ENCODE data around the gene TMC7. TPM values are rescaled to one million over a fixed set of nuclear protein-coding genes. Genes with fewer than 3 reads are reported as not detected.

Gene TMC7
- total and polyA plus RNA-seq, 2 of the 8 experiments (the other 6 are each of a cell fraction or from before 2014, with no cell fraction given) = 2.3 to 2.6 TPM

DNA sequence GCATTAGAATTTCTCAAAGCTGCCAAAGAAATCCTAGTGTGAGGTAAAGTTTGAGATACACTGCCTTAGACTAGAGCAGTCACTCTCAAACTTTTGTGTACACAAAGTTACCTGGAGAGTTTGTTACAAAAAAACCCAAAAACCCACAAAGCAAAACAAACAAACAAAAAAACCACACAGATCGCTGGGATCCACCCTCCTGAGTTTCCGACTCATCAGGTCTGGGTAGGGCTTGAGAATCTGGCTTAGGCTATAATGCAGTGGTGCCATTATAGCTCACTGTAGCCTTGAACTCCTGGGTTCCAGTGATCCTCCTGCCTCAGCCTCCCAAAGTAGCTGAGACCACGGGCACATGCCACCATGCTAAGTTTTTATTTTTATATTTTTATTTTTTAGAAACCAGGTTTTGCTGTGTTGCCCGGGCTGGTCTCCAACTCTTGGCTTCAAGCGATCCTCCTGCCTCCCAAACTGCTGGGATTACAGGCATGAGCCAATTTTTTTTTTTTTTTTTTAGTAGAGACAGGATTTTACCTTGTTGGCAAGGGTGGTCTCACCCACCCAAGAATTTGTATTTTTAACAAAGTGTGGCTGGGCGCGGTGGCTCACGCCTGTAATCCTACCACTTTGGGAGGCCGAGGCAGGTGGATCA is 35.2 kb upstream of the TMC7 start:
- H2BK5ac ChIP-seq (ENCODE audit: low read depth, low read length) = no peak overlapping the region
- no peaks in the 10 kb centered on the region for H3K27me3 ChIP-seq (replicated peaks in 1 of 4; ENCODE audit: control insufficient read depth in 3 of 4, extremely low read depth in 1 of 4, insufficient read depth in 3 of 4, low read length in 3 of 4)
- H2BK12ac ChIP-seq (ENCODE audit: low read depth, low read length) = no peak overlapping the region
- no peak overlapping the region for H3K4me2 ChIP-seq (ENCODE audit: insufficient read depth in 1 of 2, low read depth in 2 of 2, low read length in 2 of 2)
- H2AFZ ChIP-seq (ENCODE audit: low read length) = no peak overlapping the region
- H3K79me2 ChIP-seq (ENCODE audit: control insufficient read depth in 1 of 2, insufficient read depth in 2 of 2, low read length in 2 of 2) = no peaks in the 10 kb centered on the region
- ChIA-PET CTCF (ENCODE audit: partially characterized antibody) (no interaction called here), POLR2A (ENCODE audit: partially characterized antibody) (no interaction called here)
- no peak overlapping the region for H2BK120ac ChIP-seq (replicated peaks; ENCODE audit: low read depth, low read length)
- H3K23me2 ChIP-seq (ENCODE audit: low read depth, low read length) = no peaks in the 10 kb centered on the region
- H2BK20ac ChIP-seq (ENCODE audit: low read length) = no peak overlapping the region
- no peak overlapping the region for H3K56ac ChIP-seq (replicated peaks; ENCODE audit: insufficient read length, low read depth, low read length)
- no peaks in the 10 kb centered on the region for H4K20me1 ChIP-seq (replicated peaks in 1 of 2; ENCODE audit: control insufficient read depth in 1 of 2, insufficient read depth in 2 of 2, low read length in 2 of 2)
- TF ChIP-seq POLR2AphosphoS5 (IDR thresholded peaks at IDR 0.05; ENCODE audit: low read depth, low read length) = no peak
- TF ChIP-seq JUN (IDR thresholded peaks at IDR 0.05; ENCODE audit: low read depth, low read length) = no peak
- no peak for TF ChIP-seq KDM4A (IDR thresholded peaks at IDR 0.05; ENCODE audit: low read depth, low read length, severe bottlenecking)
- H3K27ac ChIP-seq (ENCODE audit: low read depth, low read length) = no peak overlapping the region
- no peak overlapping the region for H2AK5ac ChIP-seq (ENCODE audit: low read depth, low read length)
- no peak overlapping the region for H4K91ac ChIP-seq (replicated peaks; ENCODE audit: insufficient read length, low read length)
- no peak overlapping the region for H3K23ac ChIP-seq (ENCODE audit: insufficient read length)
- 90% methylated on average over 8 of the region's 9 CpGs; no CpG with 5 or more reads in 1 of the 2 experiments for WGBS, 2 experiments (ENCODE audit: extremely low coverage in 1 of 2, insufficient coverage in 1 of 2, insufficient read length in 1 of 2, insufficient replicate concordance in 2 of 2, low coverage in 1 of 2, low lambda C conversion rate in 2 of 2, missing lambda C conversion rate in 1 of 2)
- H3K4me1 ChIP-seq (replicated peaks in 1 of 4; ENCODE audit: control insufficient read depth in 3 of 4, insufficient read depth in 4 of 4, low read length in 3 of 4) = peaks cover 0 to 4% (median 0%) of the 10 kb centered on the region in 4 experiments; a peak in 2 of 7 replicates
- H3K4ac ChIP-seq (replicated peaks; ENCODE audit: insufficient read length, low read depth, low read length) = no peak overlapping the region
- no peak overlapping the region for H4K8ac ChIP-seq (ENCODE audit: extremely low read depth, insufficient read depth, low read length)
- H3K18ac ChIP-seq (ENCODE audit: extremely low read depth, low read length) = no peak overlapping the region
- no peak overlapping the region for H2BK15ac ChIP-seq (ENCODE audit: low read length)
- H3K14ac ChIP-seq (ENCODE audit: insufficient read length) = no peak overlapping the region
- H3K4me3 ChIP-seq (ENCODE audit: extremely low read depth in 1 of 4, insufficient read depth in 2 of 4, low read depth in 3 of 4, low read length in 4 of 4) = no peak overlapping the region
- no peaks in the 10 kb centered on the region for H3K9me3 ChIP-seq (ENCODE audit: insufficient read depth in 2 of 2, low read depth in 1 of 2, low read length in 1 of 2)
- no peak for FAIRE-seq
- no peak for DNase-seq (ENCODE audit: low read depth in 1 of 2, low spot score in 2 of 2)
- H3K79me1 ChIP-seq (ENCODE audit: low read depth, low read length) = no peaks in the 10 kb centered on the region
- no peaks in the 10 kb centered on the region for H3K36me3 ChIP-seq (ENCODE audit: control insufficient read depth in 2 of 4, insufficient read depth in 4 of 4, low read length in 3 of 4)
- H3K9ac ChIP-seq (replicated peaks in 1 of 4; ENCODE audit: extremely low read depth in 1 of 4, low read depth in 3 of 4, low read length in 3 of 4) = no peak overlapping the region
- no peak overlapping the region for H4K5ac ChIP-seq (ENCODE audit: insufficient read length, low read depth, low read length)

Measured in H1 (cell line).